Keratinocyte (primary cell): ENCODE data around the gene HELB. TPM values are rescaled to one million over a fixed set of nuclear protein-coding genes. Genes with fewer than 3 reads are reported as not detected.

Experiments used
- DNase-seq: peaks from one replicate; pipeline ENCODE4 v3.0.0-alpha.2; 2011; ENCODE audit warnings: low read depth, missing footprints, low spot score
- FAIRE-seq: peaks from 2 replicates; lab custom pipeline; 2011; peaks lifted over from hg19 to GRCh38; lab: Jason Lieb, UNC
- H2AFZ ChIP-seq: 2 replicates; pipeline ENCODE4 v1.6.0; 2012; ENCODE audit warnings: low read length, control low read depth, inconsistent platforms; ENCODE audit not compliant: control insufficient read depth
- H3K27ac ChIP-seq: 2 replicates; pipeline ENCODE4 v1.5.1; 2011; ENCODE audit warnings: low read length; ENCODE audit not compliant: control insufficient read depth, insufficient read depth
- H3K27me3 ChIP-seq: 3 replicates; pipeline ENCODE4 v1.6.0; 2011; ENCODE audit warnings: low read length; ENCODE audit not compliant: control insufficient read depth, insufficient read depth; ENCODE audit errors: extremely low read depth
- H3K36me3 ChIP-seq, 2 experiments: 2 replicates in 1 of 2; 3 replicates in 1 of 2; pipeline ENCODE4 v1.5.1; 2011; ENCODE audit warnings: low read length in 2 of 2, mild to moderate bottlenecking in 1 of 2; ENCODE audit not compliant: control insufficient read depth in 2 of 2, insufficient read depth in 2 of 2; ENCODE audit errors: extremely low read depth in 1 of 2
- H3K4me1 ChIP-seq: 3 replicates; pipeline ENCODE4 v1.5.1; 2011; ENCODE audit warnings: low read length; ENCODE audit not compliant: control insufficient read depth, insufficient read depth; ENCODE audit errors: extremely low read depth
- H3K4me2 ChIP-seq: 3 replicates; pipeline ENCODE4 v1.6.0; 2011; ENCODE audit warnings: low read depth, low read length; ENCODE audit not compliant: control insufficient read depth, insufficient read depth; ENCODE audit errors: extremely low read depth
- H3K4me3 ChIP-seq, 3 experiments: fragments of 200-600 bp in 1 of 3; sonication (generic) in 1 of 3; 2 replicates in 2 of 3; 3 replicates in 1 of 3; pipeline ENCODE4 v1.5.1; 2011 to 2016; ENCODE audit warnings: low read length in 3 of 3, mild to moderate bottlenecking in 3 of 3, control low read depth in 2 of 3, inconsistent platforms in 1 of 3, low read depth in 1 of 3, mixed read lengths in 1 of 3, mixed run types in 1 of 3, moderate library complexity in 1 of 3; ENCODE audit not compliant: control insufficient read depth in 2 of 3, insufficient read depth in 2 of 3; ENCODE audit errors: extremely low read depth in 1 of 3
- H3K79me2 ChIP-seq: 2 replicates; pipeline ENCODE4 v1.6.0; 2012; ENCODE audit warnings: low read length; ENCODE audit not compliant: control insufficient read depth, insufficient read depth
- H3K9ac ChIP-seq: 3 replicates; pipeline ENCODE4 v1.6.0; 2011; ENCODE audit warnings: low read length; ENCODE audit not compliant: control insufficient read depth, insufficient read depth; ENCODE audit errors: extremely low read depth
- H3K9me1 ChIP-seq: 3 replicates; pipeline ENCODE4 v1.6.0; 2011; ENCODE audit warnings: low read length; ENCODE audit not compliant: control insufficient read depth, insufficient read depth; ENCODE audit errors: extremely low read depth
- H3K9me3 ChIP-seq: 2 replicates; pipeline ENCODE4 v1.5.1; 2012; ENCODE audit warnings: low read depth, low read length; ENCODE audit not compliant: control insufficient read depth
- H4K20me1 ChIP-seq: 3 replicates; pipeline ENCODE4 v1.6.0; 2011; ENCODE audit warnings: low read length; ENCODE audit not compliant: control insufficient read depth, insufficient read depth; ENCODE audit errors: extremely low read depth
- EZH2 ChIP-seq: IDR thresholded peaks from one replicate; pipeline ENCODE4 v1.6.1; 2012; ENCODE audit warnings: inconsistent platforms, mild to moderate bottlenecking, low read length, moderate library complexity
- dilution Hi-C: fragments of 300-500 bp; cut with MboI; formaldehyde crosslinking; loops from one replicate; pipeline ENCODE4 v1.7.0; 2020; ENCODE audit warnings: low sequenced_read_pairs; ENCODE audit not compliant: extremely low pct_ligation_motif_present
- polyA plus RNA-seq, 5 experiments: library from polyadenylated mRNA; depleted of rRNA in 3 of 5; stranded (reverse) in 3 of 5; stranded (forward) in 1 of 5; unstranded in 1 of 5; fragments of >200 nt; gene quantifications; 1 replicate in 1 of 5; 2 replicates in 3 of 5; 3 replicates in 1 of 5; pipeline versions ENCODE4 v1.2.1 to v1.2.3, GENCODE V29; 2011 to 2012; ENCODE audit warnings: missing spikeins in 2 of 5, low read depth in 1 of 5, low replicate concordance in 1 of 5
- TF ChIP-seq, protein P1 (sequence below), 3 experiments: IDR thresholded peaks in 1 of 3; conservative IDR thresholded peaks in 1 of 3; optimal IDR thresholded peaks in 1 of 3; 2 replicates in 2 of 3; 3 replicates in 1 of 3; pipeline versions ENCODE3 to v1.5.1; 2011; ENCODE audit warnings: low read length in 3 of 3, mild to moderate bottlenecking in 3 of 3, moderate library complexity in 2 of 3, control low read depth in 1 of 3, inconsistent platforms in 1 of 3; ENCODE audit not compliant: insufficient read depth in 2 of 3; ENCODE audit errors: extremely low read depth in 1 of 3

Gene HELB
- polyA plus RNA-seq, 1 donor (not counting 4 experiments of a cell fraction or from before 2014, with no cell fraction given), result 1.8 TPM

DNA sequence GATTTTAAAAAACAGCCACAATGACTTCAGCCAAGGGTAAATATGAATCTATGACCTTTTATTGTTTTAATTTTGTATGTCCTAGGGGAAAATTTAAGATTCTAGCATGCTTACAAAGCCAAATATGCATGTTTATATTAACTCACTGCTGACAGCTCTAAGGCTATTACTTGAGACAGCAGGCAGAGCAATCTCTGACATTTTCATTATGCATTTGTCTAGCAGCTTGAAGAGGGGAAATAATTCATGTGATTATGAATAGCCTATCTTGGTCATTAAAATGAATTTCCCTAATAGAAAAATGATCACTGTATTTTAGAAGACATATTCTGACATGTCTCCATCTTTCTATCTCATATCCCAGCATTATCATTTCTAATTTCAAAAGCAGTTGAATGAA is 46.6 kb upstream of the HELB start:
- Histone ChIP-seq H2AFZ (no peak overlapping the region), H3K9me3 (no peaks in the 10 kb centered on the region), H3K4me1 (no peaks in the 10 kb centered on the region), H4K20me1 (no peaks in the 10 kb centered on the region), H3K4me3 (no peak overlapping the region), H3K36me3 (no peaks in the 10 kb centered on the region), H3K27me3 (peaks cover 15% of the 10 kb centered on the region), H3K4me2 (no peak overlapping the region), H3K79me2 (no peaks in the 10 kb centered on the region), H3K9me1 (no peaks in the 10 kb centered on the region), H3K9ac (no peak overlapping the region), H3K27ac (no peak overlapping the region)
- TF ChIP-seq EZH2, result no peak
- TF ChIP-seq, protein P1, sequence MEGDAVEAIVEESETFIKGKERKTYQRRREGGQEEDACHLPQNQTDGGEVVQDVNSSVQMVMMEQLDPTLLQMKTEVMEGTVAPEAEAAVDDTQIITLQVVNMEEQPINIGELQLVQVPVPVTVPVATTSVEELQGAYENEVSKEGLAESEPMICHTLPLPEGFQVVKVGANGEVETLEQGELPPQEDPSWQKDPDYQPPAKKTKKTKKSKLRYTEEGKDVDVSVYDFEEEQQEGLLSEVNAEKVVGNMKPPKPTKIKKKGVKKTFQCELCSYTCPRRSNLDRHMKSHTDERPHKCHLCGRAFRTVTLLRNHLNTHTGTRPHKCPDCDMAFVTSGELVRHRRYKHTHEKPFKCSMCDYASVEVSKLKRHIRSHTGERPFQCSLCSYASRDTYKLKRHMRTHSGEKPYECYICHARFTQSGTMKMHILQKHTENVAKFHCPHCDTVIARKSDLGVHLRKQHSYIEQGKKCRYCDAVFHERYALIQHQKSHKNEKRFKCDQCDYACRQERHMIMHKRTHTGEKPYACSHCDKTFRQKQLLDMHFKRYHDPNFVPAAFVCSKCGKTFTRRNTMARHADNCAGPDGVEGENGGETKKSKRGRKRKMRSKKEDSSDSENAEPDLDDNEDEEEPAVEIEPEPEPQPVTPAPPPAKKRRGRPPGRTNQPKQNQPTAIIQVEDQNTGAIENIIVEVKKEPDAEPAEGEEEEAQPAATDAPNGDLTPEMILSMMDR (optimal IDR thresholded peaks at IDR 0.05 in 1 of 3, IDR thresholded peaks at IDR 0.05 in 1 of 3, conservative IDR thresholded peaks at IDR 0.05 in 1 of 3; ENCODE audit: extremely low read depth in 1 of 3, insufficient read depth in 2 of 3, low read length in 3 of 3), result no peak
- no peak for FAIRE-seq
- no peak for DNase-seq
- dilution Hi-C loops, result loop anchor here (25.0 kb wide), 1 partner anchor 157 kb away; no protein-coding TSS in a partner anchor

DNA sequence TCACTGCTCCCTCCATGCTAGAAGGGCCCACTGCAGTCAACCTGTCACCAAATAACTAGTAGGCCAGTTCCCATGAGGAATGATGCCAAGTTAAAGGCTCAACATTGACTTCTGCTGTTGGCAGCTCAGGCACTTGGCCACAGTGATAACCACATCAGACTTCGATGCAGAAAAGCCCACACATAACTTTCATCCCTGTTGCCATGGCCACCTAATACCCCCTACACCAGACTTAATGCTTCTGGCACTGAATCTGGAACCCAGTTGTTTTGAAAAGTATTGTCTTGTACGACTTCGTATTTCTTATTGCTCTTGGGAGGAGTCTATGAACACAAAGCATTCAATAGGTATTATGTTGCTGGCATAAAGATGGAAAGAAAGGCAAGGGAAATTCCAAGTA is 44.3 kb upstream of the HELB start:
- no peak for FAIRE-seq
- Histone ChIP-seq H3K79me2 (no peaks in the 10 kb centered on the region), H2AFZ (no peak overlapping the region), H3K27ac (no peak overlapping the region), H3K9ac (no peak overlapping the region), H3K36me3 (no peaks in the 10 kb centered on the region), H3K4me1 (no peaks in the 10 kb centered on the region), H3K9me3 (no peaks in the 10 kb centered on the region), H4K20me1 (no peaks in the 10 kb centered on the region), H3K27me3 (peaks cover 6% of the 10 kb centered on the region), H3K4me2 (no peak overlapping the region), H3K4me3 (no peak overlapping the region), H3K9me1 (no peaks in the 10 kb centered on the region)
- no peak for DNase-seq
- dilution Hi-C loops, result loop anchor here (25.0 kb wide), 1 partner anchor 154 kb away; no protein-coding TSS in a partner anchor
- no peak for TF ChIP-seq EZH2
- TF ChIP-seq, protein P1 (optimal IDR thresholded peaks at IDR 0.05 in 1 of 3, IDR thresholded peaks at IDR 0.05 in 1 of 3, conservative IDR thresholded peaks at IDR 0.05 in 1 of 3; ENCODE audit: extremely low read depth in 1 of 3, insufficient read depth in 2 of 3, low read length in 3 of 3), result no peak
